GM21786 (cell line): ENCODE results near the gene AGAP9.
"Not testable (repeated sequence)": the region's sequence is repeated elsewhere in the genome, so short reads cannot be mapped to it uniquely, and the experiment has no call there.

Experiments
- ATAC-seq: cut with Tn5 transposase; IDR thresholded peaks from one replicate; pipeline ENCODE4 v1.9.1; 2021; ENCODE audit not compliant: unreplicated experiment

The AGAP9 gene

DNA sequence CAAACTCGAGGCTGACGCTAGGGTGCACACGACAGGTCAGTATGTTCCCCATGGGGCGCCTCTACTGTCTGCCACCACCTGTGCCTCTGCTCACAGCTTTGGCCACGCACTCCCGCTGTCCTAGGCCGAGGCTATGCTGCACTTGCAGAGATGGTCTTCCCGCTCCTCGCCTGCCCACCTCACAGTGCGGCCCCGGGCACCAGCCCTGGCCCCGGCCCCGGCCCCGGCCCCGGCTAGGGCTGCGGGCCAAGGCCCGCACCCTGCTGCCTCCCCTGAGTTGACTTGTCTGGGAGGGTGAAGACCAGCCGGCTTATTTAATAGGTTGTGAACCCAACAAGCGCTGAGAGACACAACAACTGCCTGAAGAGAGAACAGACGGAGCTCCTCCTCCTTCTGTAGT, at the start of gene AGAP9:
Gene AGAP9, minus strand, starts transcription at position 164 of the 400 bp plus-strand sequence. Its CDS starts 112 bp downstream, at position 52.
- not testable (repeated sequence) for ATAC-seq

DNA sequence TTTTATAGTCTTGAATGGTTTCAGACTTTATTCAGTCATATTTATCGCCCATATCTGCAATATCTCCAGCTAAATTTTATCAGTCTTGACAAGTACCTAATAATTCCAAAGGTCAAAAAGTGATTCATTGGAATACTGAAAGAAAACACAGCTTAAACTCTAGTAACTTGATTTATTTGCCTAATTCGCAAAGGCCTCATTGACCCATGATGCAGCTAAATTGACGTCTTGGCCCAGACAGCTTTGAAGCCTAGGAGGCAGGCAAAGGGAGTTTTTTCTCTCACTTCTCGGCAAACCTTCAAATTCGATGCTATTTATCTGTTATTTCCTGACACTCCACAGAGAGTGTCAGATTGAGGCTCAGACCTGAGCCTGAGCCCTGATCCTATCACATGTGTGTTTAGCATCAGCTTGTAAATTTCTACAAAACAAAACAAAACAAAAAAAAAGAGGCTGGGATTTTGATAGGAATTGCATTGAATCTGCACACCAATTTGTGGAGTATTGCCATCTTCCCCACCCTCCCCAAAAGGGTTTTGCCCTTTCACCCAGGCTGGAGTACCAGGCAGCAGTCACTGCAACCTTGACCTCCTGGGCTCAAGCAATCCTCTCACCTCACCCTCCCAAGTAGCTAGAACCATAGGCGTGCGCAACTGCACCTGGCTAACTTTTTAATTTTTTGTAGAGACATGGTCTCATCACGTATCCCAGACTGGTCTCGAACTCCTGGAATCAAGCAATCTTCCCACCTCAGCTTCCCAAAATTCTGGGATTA, 47.9 kb upstream of the AGAP9 start:
- not testable (repeated sequence) for ATAC-seq

- ATAC-seq: not testable (repeated sequence)
These were observed 43.3 kb upstream of the AGAP9 start for GRCh38 chr10:47566757-47567156.

GRCh38 chr10:47566108-47566699, 42.8 kb upstream of the AGAP9 start:
- not testable (repeated sequence) for ATAC-seq

- ATAC-seq: not testable (repeated sequence)
These were observed 42.1 kb upstream of the AGAP9 start for GRCh38 chr10:47565517-47565920.

GRCh38 chr10:47564953-47565352, 41.5 kb upstream of the AGAP9 start:
- not testable (repeated sequence) for ATAC-seq

GRCh38 chr10:47564318-47564717, 40.9 kb upstream of the AGAP9 start:
- ATAC-seq: not testable (repeated sequence)

DNA sequence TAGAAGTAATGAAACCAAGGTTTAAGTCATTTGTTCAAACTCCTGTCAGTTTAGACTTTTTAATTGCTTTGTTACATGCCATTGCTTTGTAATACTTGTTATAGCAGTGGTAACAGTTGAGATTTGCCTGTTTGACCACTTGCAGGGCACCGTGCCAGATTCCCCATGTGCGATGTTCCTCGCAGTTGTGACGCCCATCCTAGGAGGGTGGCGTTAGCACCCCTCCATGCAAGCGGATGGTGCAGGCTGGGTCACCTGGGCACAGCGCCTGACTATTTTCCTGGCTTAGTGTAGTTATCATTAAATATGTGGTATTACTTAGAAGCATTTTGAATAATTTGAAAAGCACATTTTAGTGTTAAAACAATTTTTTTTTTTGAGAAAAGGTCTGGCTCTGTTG, 37.0 kb upstream of the AGAP9 start:
- not testable (repeated sequence) for ATAC-seq

- ATAC-seq: not testable (repeated sequence)
These were observed 36.4 kb upstream of the AGAP9 start for GRCh38 chr10:47559718-47560308.

DNA sequence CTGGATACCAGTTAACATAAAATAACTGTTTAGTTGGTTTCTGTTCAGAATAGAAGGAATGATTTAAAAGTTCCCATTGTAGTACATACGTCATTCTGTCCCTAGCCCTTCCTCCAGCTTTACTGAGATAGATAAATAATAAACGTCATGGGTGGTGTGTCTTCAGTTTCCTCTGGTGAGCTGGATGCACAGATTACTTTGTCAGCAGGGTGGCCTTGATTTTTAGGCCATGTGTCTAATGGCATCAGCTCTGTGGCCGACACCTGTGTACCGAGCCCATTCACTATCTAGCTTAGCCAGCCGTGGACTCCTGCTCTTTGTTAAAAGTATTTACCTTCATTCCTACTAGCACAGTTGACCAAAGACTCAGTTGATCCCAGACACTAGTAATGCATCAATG, 34.7 kb upstream of the AGAP9 start:
- ATAC-seq: not testable (repeated sequence)

DNA sequence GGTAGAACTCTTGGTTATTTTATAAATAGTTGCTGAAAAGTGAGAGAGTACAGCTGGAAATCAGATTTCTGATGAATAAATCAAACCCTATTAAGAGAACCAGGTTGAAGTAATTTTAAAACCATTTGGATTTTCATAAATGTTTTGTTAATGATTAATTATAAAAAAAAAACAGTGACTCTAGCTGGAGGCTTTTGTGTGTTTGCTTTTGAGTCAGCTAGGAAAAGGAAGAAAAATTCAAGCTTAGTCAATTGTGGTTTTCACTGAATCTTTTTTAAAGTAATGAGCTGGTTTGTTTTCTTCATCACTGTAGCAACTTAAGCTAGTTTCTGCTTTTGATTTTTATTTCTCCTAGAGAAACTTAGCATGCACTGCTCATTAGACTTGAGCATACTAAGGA, 34.2 kb upstream of the AGAP9 start:
- ATAC-seq: peak; percentile 40

DNA sequence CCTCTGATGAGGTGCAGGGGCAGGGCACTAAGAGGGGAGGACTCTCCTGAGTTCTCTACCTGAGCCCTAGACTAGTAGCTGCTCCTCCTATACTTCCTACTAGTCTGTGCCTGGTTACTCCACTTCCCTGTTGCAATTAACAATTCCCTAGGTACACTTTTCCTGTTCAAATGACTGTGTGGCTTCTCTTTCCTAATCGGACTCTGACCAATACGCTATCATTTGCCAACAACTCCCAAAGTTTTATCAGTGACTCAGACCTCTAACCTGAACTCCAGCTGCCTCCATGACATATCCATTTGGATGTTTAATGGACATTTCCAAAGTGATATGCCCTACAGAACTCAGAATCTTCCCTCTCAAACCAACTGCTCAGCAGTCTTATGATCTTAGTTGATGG, 31.9 kb upstream of the AGAP9 start:
- not testable (repeated sequence) for ATAC-seq

DNA sequence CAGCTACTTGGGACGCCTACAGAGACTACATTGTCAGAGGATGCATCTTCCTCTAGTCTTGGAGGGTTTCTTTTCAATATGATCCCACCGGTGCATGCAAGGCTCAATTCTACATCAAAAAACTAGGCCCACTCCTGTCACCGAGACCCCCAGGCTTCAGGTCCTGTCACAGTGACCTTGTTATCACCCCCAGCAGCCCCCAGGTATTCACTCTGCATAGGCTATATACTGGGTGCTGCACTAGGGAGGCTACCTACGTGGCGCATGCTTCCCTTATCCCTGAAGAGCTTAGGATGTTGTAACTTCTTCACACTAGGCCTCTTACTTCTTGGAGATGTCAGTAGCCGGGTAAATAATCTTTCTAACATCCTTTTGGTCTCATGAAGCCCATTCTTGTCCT, 31.1 kb upstream of the AGAP9 start:
- not testable (repeated sequence) for ATAC-seq

DNA sequence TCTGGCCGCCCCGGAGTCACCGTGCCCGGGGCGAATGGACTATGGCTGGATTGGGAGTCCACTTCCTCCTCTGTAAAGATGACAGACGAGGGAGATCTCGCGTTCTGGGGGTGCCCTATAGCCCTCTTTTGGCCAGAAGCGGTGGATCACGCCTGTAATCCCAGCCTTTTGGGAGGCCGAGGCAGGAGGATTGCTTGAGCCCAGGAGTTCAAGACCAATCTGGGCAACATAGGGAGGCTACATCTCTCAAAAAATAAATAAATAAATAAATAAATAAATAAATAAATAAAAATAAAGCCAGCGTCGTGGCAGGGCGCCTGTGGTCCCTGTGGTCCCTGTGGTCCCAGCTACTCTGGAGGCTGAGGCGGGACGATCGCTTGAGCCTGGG, 30.4 kb upstream of the AGAP9 start:
- not testable (repeated sequence) for ATAC-seq

DNA sequence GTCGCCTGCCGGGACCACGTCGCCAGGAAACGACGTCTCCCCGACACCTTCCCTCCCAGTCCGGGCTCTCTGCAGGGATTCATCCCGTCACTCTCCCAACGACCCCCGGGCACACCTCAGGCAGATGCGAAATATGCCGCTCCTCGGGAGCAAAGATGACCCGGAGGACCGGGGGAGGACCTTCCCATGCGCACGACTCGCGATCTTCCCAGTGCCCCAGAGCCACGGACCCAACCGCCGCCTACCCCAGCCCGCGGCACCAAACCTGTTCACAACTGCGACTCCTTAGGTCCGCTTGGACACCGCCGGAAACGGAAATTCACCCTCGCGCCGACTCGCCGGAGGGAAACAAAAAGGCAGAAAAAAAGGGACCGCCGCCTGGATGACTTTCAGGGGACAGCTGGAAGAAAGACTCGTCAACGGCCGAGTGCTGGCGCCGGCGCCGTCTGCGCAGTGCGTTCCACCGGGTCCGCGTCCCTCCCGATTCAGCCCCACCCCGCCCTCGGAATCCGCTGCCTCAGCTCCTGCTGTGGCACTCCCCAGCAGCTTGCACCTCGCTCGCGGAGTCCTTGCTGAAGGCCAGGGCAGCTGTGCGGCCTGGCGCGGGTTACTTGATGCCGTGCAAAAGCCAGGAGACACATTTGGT, 29.9 kb upstream of the AGAP9 start:
- peak; percentile 82 for ATAC-seq

- peak; percentile 51 for ATAC-seq
These were observed 29.3 kb upstream of the AGAP9 start for GRCh38 chr10:47552719-47553118.

GRCh38 chr10:47547286-47547685, 23.8 kb upstream of the AGAP9 start:
- ATAC-seq: not testable (repeated sequence)

GRCh38 chr10:47536430-47536829, 13.0 kb upstream of the AGAP9 start:
- not testable (repeated sequence) for ATAC-seq

DNA sequence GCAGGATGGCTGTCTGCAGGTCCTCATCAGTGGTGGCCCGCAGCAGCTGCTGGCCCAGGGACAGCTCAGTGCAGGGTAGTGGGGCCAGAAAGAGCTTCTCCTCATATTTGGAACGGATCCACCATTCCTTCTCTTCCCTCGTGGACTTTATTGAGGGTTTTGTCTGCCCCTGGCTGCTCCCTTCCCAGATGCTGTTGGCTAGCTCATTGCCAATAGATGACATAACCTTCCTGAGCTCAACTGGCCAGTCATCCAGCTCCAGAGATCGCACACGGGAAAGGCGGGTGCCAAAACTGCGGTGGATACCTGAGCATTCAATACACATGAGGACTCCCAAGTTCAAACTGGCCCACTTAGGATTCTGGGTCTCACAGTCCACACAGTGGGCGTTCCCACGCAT, 21.1 kb downstream of the AGAP9 start:
- not testable (repeated sequence) for ATAC-seq

- ATAC-seq: not testable (repeated sequence)
These were observed 29.2 kb downstream of the AGAP9 start for GRCh38 chr10:47494226-47494625.

GRCh38 chr10:47491600-47491999, 31.8 kb downstream of the AGAP9 start, which contains the start of gene FAM25G:
Gene FAM25G, minus strand, starts transcription at chr10:47491700. Its CDS starts 26 bp downstream, at chr10:47491674.
- not testable (repeated sequence) for ATAC-seq
